Stimulated activated CD8-positive, alpha-beta memory T cell treated with anti-CD3 and anti-CD28 coated beads, Interleukin-4, amount 100 ng/mL, for 48 hours (primary cell): Measurements from ENCODE around the gene SMLR1.
"Not testable (repeated sequence)": the region's sequence is repeated elsewhere in the genome, so short reads cannot be mapped to it uniquely, and the experiment has no call there.

Source experiments
- DNase-seq: peaks from one replicate; pipeline ENCODE4 v3.0.0-alpha.2; 2020

Gene SMLR1

DNA sequence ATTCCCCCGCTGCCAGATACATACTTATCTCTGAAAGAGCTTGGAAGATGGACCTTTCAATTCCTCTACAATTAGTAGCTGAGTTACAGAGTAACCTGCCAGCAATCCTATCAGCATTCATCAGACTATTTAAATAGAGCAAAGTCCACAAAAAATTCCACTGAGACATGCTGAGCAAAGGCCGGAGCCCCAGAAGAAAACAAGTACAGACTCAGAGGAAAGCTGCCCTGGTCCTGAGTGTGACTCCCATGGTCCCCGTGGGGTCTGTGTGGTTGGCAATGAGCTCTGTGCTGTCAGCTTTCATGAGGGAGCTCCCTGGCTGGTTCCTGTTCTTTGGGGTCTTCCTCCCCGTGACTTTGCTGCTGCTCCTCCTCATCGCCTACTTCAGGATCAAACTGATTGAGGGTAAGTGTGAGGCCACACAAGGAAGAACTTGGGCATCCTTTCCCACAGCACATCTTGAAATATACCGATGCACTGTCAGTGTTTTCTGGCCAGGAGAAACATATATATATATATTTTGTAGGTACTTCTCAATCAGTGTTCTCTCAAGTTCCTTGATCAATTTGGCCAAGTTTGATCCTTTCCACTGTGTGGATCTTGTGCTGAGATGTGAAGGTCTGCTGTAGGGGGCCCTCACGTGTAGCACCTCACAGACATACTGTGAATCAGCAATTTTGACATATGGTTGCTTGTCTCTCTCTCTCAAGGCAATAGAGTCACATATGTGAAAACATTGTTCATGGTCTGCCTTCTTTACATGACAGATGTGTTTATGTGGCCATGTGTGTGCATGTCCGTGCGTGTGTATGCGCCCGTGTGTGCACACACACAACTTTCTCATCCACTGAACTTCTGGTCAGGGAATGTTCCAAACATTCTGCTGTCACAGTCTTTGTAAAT lies at the start of gene SMLR1:
Gene SMLR1, plus strand, starts transcription at position 160 of the 903 bp plus-strand sequence. Its CDS starts 8 bp downstream, at position 168.
- DNase-seq = no peak

- DNase-seq = no peak
Observed at GRCh38 chr6:130778946-130779657, 48.1 kb upstream of the SMLR1 start.

GRCh38 chr6:130779658-130780033 lies 47.6 kb upstream of the SMLR1 start:
- DNase-seq = no peak

DNA sequence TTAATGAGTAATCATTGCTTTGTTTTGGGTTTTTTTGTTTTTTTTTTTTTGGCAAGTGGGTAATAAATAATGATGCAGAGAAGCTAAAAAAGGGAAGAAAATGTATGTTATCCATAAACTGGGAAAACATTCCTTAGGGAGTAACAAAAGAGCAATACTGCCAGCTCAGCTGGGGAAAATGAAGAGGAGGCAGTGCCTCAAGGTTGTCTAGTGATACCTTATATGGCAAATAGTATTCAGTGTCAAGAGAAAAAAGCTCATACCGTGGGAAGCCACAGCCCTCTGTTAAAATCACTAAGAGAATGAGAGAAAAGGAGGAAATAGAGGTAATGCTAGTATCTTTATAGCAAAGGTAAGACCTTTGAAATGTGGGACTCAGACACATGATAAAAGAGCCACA lies 47.1 kb upstream of the SMLR1 start:
- DNase-seq = no peak

DNA sequence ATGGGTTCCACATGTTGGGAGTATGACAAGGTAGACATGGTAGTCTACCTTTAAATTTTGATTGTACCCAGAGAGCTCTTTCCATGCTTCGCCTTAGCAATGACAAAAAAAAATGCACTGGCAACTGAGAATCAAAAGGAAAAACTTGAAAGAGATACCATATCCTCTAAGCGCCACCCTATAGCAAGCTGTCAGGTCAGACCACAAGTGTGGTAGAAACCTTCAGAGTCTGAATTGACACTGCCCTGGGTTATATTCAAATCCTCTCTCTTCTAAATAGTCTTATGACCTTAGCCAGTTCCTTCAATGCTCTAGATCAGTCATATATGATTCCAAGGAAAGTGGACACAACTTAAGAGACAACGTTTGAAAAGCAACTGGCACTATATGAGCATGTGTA lies 45.6 kb upstream of the SMLR1 start:
- no peak for DNase-seq

DNA sequence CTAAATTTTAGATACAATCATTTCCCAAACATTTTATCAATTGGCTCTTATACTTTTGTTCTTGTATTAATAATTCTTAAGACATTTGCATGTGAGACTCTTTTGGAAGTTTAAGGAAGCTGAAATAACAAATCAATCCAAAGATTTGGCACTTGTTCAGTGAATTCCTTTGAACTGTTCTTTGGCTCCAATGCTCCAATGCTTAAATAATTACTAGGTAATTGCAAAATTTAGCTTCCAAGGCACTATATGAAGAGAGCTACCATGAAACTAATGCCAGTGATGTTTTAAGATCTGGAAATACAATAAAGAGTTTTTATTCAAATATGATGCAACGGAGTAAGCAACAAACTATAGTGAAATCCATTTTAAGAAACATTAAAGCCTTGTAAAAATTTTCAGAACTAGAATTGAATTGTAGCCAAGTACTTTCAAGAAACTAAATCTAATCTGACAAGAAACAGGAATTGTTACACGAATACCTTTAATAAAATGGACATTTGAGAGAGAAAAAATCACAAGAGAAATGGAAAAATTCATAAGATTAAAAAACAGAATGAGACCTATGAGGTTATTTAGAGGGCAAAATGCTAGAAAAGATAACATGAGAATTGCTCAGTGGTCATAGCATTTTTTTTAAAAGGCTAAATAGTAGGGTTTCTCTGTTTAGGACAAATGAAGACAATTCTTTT lies 43.6 kb upstream of the SMLR1 start:
- no peak for DNase-seq

DNA sequence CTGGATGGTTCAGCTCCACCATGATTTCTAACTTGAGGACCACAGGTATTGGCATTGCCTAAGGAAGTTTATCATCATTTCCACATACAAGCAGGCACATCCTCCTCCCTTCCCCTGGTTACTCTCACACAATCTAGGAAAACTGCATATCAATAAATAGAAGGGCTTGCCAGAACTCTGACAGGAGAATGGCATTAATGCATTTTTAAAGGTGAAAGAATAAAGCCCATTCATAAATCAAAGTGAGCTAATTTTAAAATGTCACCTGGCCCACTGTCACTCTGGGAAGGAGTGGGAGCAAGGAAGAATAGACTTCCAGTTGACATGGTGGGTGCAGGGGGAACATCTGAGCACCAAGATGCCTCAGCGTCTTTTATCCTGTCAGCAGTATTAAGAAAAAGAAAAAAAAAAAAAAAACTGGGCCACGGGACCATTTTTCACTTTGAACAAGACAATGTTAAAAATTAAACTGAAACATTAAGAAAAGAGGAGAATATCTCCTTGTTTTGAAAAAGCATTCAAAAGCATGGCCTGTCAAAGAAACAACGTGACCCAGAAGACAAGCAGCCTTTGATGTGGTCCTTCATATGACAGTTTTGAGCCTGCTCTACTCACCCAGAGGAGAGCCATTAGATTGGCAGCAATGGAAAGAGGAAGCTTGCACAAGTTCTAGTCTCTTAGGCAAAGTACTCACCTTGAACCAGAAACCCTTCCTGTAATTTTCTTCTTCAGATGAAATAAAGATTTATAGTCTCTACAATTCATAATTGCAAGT lies 39.3 kb upstream of the SMLR1 start:
- no peak for DNase-seq

GRCh38 chr6:130788954-130789353 lies 38.3 kb upstream of the SMLR1 start:
- DNase-seq = no peak

DNA sequence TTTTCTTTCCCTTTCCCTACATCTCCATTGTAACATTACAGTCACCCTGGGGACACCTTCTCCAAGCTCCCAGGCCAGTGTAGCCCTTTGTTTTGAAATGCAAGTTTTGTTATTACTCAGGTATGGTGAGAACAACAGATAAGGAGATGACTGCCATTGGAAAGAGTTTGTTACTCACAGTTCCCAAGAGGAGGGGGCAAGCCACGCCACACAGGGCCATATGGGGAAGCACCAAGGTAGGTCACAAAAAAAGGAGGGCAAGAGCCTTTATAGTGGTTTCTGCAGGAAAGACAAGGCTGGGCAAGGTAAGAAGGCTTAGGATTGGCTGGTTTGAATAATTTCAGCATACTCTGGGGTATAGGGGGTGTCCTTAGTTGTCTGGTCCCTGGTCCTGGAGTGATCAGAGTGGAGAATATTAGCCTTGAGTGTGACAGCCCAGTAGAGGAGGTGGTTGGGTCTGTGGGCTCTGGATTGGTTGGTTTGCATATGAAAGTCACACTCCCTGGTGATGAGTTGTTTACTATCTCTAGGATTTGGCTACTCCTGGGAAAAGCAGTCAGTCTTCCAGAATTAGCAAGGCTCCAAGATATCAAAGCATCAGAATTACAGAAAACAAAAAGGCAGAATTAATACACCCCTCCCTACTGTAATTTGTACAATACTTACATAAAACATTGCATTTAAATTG lies 33.1 kb upstream of the SMLR1 start:
- DNase-seq = no peak

DNA sequence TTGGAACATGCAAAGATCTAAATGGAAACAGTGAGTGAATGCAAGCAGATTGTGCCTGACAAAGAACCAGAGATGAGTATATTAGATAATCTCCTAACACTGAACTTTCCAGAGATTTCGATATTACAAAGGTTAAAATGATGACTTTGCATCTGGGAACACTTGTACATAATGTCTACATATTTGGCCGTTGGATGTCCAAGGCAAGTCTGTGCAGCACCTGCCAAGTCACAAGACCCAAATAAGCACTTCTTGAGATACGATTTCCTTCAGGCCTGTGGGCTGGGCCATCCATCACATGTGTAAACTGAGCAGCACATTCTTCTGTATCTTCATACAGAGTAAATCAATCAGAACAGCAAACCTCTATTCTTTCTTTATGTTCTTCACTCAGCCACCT lies 32.5 kb upstream of the SMLR1 start:
- DNase-seq = no peak

- no peak for DNase-seq
Observed at GRCh38 chr6:130796313-130796905, 30.8 kb upstream of the SMLR1 start.

DNA sequence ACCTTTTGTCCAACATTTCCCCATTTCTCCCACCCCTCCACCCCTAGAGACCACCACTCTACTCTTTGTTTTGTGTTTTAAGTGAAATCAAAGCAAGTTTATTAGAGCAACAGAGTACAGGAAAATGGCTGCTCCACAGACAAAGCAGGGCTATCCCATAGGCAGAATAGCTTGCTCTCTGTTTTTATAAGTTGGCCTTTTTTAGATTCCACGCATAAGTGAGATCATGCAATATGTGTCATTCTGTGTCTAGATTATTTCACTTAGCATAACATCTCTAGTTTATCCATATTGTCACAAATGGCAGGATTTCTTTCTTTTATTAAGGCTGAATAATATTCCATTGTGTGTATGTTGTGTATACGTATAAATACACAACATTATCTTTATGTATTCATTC lies 30.1 kb upstream of the SMLR1 start:
- no peak for DNase-seq

- DNase-seq = not testable (repeated sequence)
Observed at GRCh38 chr6:130801368-130801767, 25.8 kb upstream of the SMLR1 start.

- no peak for DNase-seq
Observed at GRCh38 chr6:130810307-130811030, 16.7 kb upstream of the SMLR1 start.

DNA sequence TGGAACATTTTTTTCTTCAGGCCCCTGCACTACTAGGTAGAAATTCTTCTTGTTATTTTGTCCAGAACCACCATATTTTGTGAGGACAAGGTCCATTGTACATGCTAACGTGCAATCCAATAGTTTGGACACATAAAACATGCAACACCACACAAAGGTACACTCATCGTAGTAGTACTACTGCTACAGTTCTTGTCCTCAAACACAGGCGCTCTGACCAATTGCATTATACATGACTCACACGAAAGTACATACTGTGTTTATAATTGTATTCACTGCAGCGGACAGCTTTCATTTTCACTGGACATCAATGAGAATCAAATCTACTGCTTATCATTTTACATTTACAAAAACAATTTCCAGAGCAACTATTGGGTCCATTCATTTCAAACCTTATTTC lies 15.3 kb upstream of the SMLR1 start:
- no peak for DNase-seq

GRCh38 chr6:130814506-130814905 lies 12.7 kb upstream of the SMLR1 start:
- DNase-seq = no peak

- no peak for DNase-seq
Observed at GRCh38 chr6:130815200-130816071, 11.8 kb upstream of the SMLR1 start.

DNA sequence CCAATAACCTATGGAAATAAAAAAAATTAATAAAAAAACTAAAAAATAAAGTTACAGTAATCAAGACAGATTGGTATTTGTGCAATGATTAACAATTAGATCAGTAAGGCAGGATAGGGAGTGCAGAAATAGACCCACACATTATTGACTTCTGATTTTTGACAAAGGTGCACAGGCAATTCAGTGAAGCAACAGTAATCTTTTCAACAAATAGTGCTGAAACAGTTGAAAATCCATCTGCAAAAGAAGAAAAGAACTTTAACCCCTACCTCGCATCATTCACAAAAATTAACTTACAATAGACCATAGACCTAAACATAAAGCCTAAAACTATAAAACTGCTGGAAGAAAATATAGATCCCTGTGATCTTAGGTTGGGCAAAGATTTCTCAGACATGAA lies 4.5 kb upstream of the SMLR1 start:
- no peak for DNase-seq

GRCh38 chr6:130824978-130825694 lies 2.1 kb upstream of the SMLR1 start:
- DNase-seq = no peak
